Heart left ventricle (tissue), 13 donors: ENCODE measurements around the gene PTPN9.
A peak's percentile ranks its signal among the peaks of the same experiment; 100 is the strongest.

Experiments
- CTCF ChIP-seq, 12 donors: fragments of 200-600 bp; sonication (generic) in 4 of 12; IDR thresholded peaks; one replicate each; pipeline versions ENCODE4 v1.5.0 to v1.8.0; 2018 to 2022; ENCODE audit warnings: antibody characterized with exemption in 12 of 12, mild to moderate bottlenecking in 5 of 12
- POLR2A ChIP-seq, 2 donors: fragments of 450-650 bp; IDR thresholded peaks; one replicate each; pipeline ENCODE4 v1.6.1; 2017; ENCODE audit warnings: antibody characterized with exemption in 2 of 2, mild to moderate bottlenecking in 2 of 2, moderate library complexity in 2 of 2
- donor health status: ischemic (EF 13 %, LVEDD 7.1; RV severe dilation, severe dysfunction).
- donor health status: DM: no; HTN: yes; CAD: no.
- donor health status: DM: no; HTN: no; CAD: no.
- donor health status: ischemic (EF 25% LVEDD 6.9; RV normal size, moderate dysfunction).
- donor health status: ischemic (EF 25% LVEDD 5.7; RV mildly dilated, moderate dysfunction).
- donor health status: ischemic (EF 35%, LVEDD 5.7; RV mildly dilated, moderate dysfunction).
- donor health status: nonischemic (EF 11% LVEDD 7.7; RV severe dilation, severe dysfunction).
- donor health status: DM: yes; HTN: yes; CAD: no.
- donor health status: PGD.
- donor health status: ischemic (EF 29% LVEDD 5.4; RV normal size, mild dysfunction).
- donor health status: nonischemic (EF 23%, LVEDD 6.1; RV moderate dilation, normal function).

- TF ChIP-seq CTCF (IDR thresholded peaks at IDR 0.05) (peak in 10 of 12 donors; percentile 13 to 47 (median 26)), POLR2A (IDR thresholded peaks at IDR 0.05) (no peak)
Measured at GRCh38 chr15:75597667-75598341, 18.7 kb upstream of the PTPN9 start.
